Measurements from ENCODE around the gene ASB15. TPM values are rescaled to one million over a fixed set of nuclear protein-coding genes. Genes with fewer than 3 reads are reported as not detected.

ASB15 gene
- total and polyA plus RNA-seq, 2 of the 13 experiments (the other 11 are each of a cell fraction or from before 2014, with no cell fraction given), result not detected

GRCh38 chr7:123681561-123681960 lies 79.9 kb downstream of the ASB15 start:
- ChIA-PET POLR2A (no interaction called here), CTCF (ENCODE audit: low intra/inter-chr PET ratio, low total read pairs) (interaction anchor here (2.3 to 2.6 kb wide), 2 partner anchors 184 to 191 kb away, joined by 8 to 22 read pairs; no protein-coding TSS in a partner anchor)
- Histone ChIP-seq H3K9me3 (ENCODE audit: low read length) (no peaks in the 10 kb centered on the region), H3K27me3 (ENCODE audit: control insufficient read depth in 1 of 2, insufficient read depth in 2 of 2, low read length in 2 of 2) (no peaks in the 10 kb centered on the region), H3K4me3 (replicated peaks in 1 of 3; ENCODE audit: insufficient read depth in 1 of 3, low read depth in 2 of 3, low read length in 3 of 3) (no peak overlapping the region), H3K9ac (ENCODE audit: insufficient read depth, low read depth, low read length) (no peak overlapping the region), H4K20me1 (ENCODE audit: insufficient read depth, low read length) (no peaks in the 10 kb centered on the region), H3K79me2 (ENCODE audit: insufficient read depth, low read length) (no peaks in the 10 kb centered on the region), H3K4me2 (ENCODE audit: low read depth, low read length) (no peak overlapping the region), H2AFZ (ENCODE audit: low read length) (no peak overlapping the region), H3K4me1 (ENCODE audit: insufficient read depth, low read length) (0 out of 2 replicates have a peak, but pooled peaks cover 8% of the 10 kb centered on the region), H3K27ac (ENCODE audit: extremely low read length, insufficient read depth, low read length) (peak overlapping the region; percentile 17), H3K36me3 (replicated peaks in 1 of 2; ENCODE audit: control insufficient read depth in 1 of 2, insufficient read depth in 2 of 2, low read length in 2 of 2) (peaks cover 4 to 11% of the 10 kb centered on the region in 2 experiments; a peak in 3 of 5 replicates)
- DNase-seq (ENCODE audit: low spot score) (peak; percentile 38), ATAC-seq (peak; percentile 96), FAIRE-seq (peak; percentile 61)
- in situ Hi-C loops (cut with HindIII; ENCODE audit: extremely low pct_ligation_motif_present, low pct_unique_long_range_greater_than_20kb), result no loop called here
- BruUV-seq (replicated peaks), result no TSS peak
- TF ChIP-seq KLF13 (CRISPR knock-in tag; IDR thresholded peaks at IDR 0.05) (no peak), FOXA1 (IDR thresholded peaks at IDR 0.05) (no peak), FOXA1 (CRISPR knock-in tag; IDR thresholded peaks at IDR 0.05) (0 out of 2 replicates have a peak, but pooled peaks have one; percentile 54), SAP130 (CRISPR knock-in tag; IDR thresholded peaks at IDR 0.05; ENCODE audit: low read depth) (peak; percentile 26; the same call in 1 of the 2 replicates), ZNF18 (CRISPR knock-in tag; IDR thresholded peaks at IDR 0.05; ENCODE audit: insufficient replicate concordance) (no peak), HNF4A (CRISPR knock-in tag; IDR thresholded peaks at IDR 0.05) (peak; percentile 37; the same call in 1 of the 2 replicates), SP5 (CRISPR knock-in tag; IDR thresholded peaks at IDR 0.05; ENCODE audit: borderline replicate concordance, low read depth) (no peak), TEAD3 (CRISPR knock-in tag; optimal IDR thresholded peaks at IDR 0.05; ENCODE audit: borderline replicate concordance) (peak; percentile 57), FOXA3 (CRISPR knock-in tag; IDR thresholded peaks at IDR 0.05) (peak; percentile 49), CEBPB (IDR thresholded peaks at IDR 0.05; ENCODE audit: borderline replicate concordance, low read depth, low read length) (peak; percentile 56; the same call in 1 of the 2 replicates), CTCF (CRISPR knock-in tag; IDR thresholded peaks at IDR 0.05) (0 out of 2 replicates have a peak, but pooled peaks have one; percentile 17), ESRRA (CRISPR knock-in tag; IDR thresholded peaks at IDR 0.05; ENCODE audit: low read depth) (peak; percentile 45; the same call in 1 of the 2 replicates)
- 51% methylated on average over 2 of the region's 2 CpGs for WGBS (ENCODE audit: low lambda C conversion rate)
- intact Hi-C loops (cut with micrococcal nuclease; ENCODE audit: unreplicated experiment), result no loop called here
